ENCODE data around the gene SCGB1D1.

GRCh38 chr11:62157603-62158002 is 32.4 kb upstream of the SCGB1D1 start:
- TF ChIP-seq CTCF (conservative IDR thresholded peaks at IDR 0.05 in 1 of 2, IDR thresholded peaks at IDR 0.05 in 1 of 2; ENCODE audit: extremely low read depth in 1 of 2, insufficient read depth in 1 of 2, low read depth in 1 of 2, low read length in 2 of 2), result no peak
- no peak for TF ChIP-seq EZH2 (IDR thresholded peaks at IDR 0.05; ENCODE audit: borderline replicate concordance, low read length)

Data from mammary epithelial cell (primary cell).